ENCODE measurements around the gene CORO2B.

Gene CORO2B

GRCh38 chr15:68684476-68684875, 105.7 kb downstream of the CORO2B start:
- no peak for TF ChIP-seq YY1 (IDR thresholded peaks at IDR 0.05; ENCODE audit: insufficient read depth, insufficient read length)
- no peak for TF ChIP-seq SUZ12 (IDR thresholded peaks at IDR 0.05; ENCODE audit: extremely low read depth, insufficient read depth, insufficient read length)
- no peak for TF ChIP-seq ZNF274 (IDR thresholded peaks at IDR 0.05; ENCODE audit: low read depth, low read length)

GRCh38 chr15:68687136-68687735, 108.4 kb downstream of the CORO2B start:
- TF ChIP-seq YY1 (IDR thresholded peaks at IDR 0.05; ENCODE audit: insufficient read depth, insufficient read length) = no peak
- TF ChIP-seq SUZ12 (IDR thresholded peaks at IDR 0.05; ENCODE audit: extremely low read depth, insufficient read depth, insufficient read length) = no peak
- no peak for TF ChIP-seq ZNF274 (IDR thresholded peaks at IDR 0.05; ENCODE audit: low read depth, low read length)
- no peak overlapping the region for H3K9ac ChIP-seq (ENCODE audit: insufficient read length, low read depth)
- H3K27me3 ChIP-seq (ENCODE audit: insufficient read depth, insufficient read length) = no peaks in the 10 kb centered on the region
- peaks cover 3% of the 10 kb centered on the region for H3K4me1 ChIP-seq (ENCODE audit: insufficient read depth, insufficient read length)
- DNase-seq (ENCODE audit: low read depth, low spot score) = no peak
- no peaks in the 10 kb centered on the region for H3K36me3 ChIP-seq (ENCODE audit: insufficient read depth, insufficient read length, low read length)
- no peak overlapping the region for H3K4me3 ChIP-seq (ENCODE audit: insufficient read length, low read depth)
- H3K9me3 ChIP-seq (ENCODE audit: insufficient read depth, low read length) = no peaks in the 10 kb centered on the region

More at GRCh38 chr15:68684476-68684875, 105.7 kb downstream of the CORO2B start:
- no peak overlapping the region for H3K4me3 ChIP-seq (ENCODE audit: insufficient read length, low read depth)
- H3K9me3 ChIP-seq (ENCODE audit: insufficient read depth, low read length) = no peaks in the 10 kb centered on the region
- DNase-seq (ENCODE audit: low read depth, low spot score) = no peak
- no peak overlapping the region for H3K9ac ChIP-seq (ENCODE audit: insufficient read length, low read depth)
- H3K4me1 ChIP-seq (ENCODE audit: insufficient read depth, insufficient read length) = peaks cover 2% of the 10 kb centered on the region
- H3K27me3 ChIP-seq (ENCODE audit: insufficient read depth, insufficient read length) = no peaks in the 10 kb centered on the region
- H3K36me3 ChIP-seq (ENCODE audit: insufficient read depth, insufficient read length, low read length) = no peaks in the 10 kb centered on the region

DNA sequence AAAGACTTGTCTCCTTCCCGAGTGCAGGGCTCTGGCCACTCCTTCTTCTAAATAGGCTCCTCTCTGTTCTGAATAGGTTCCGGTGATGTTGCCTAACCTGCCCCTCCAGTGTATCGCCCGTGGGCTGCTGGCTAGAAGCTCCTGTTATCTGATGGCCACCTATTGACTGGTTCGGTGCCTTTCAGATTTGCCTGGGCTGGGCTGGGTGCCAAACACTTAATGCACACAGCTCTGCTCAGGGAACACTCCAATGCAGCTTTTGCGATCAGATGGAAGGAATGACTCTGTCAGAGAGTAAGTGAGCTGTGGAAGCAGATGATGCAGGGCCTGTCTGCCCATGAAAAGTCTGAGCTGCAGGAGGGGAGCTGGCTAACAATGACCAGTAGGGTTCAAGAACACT, 112.9 kb downstream of the CORO2B start:
- H3K4me3 ChIP-seq (ENCODE audit: insufficient read length, low read depth) = no peak overlapping the region
- peaks cover 13% of the 10 kb centered on the region for H3K4me1 ChIP-seq (ENCODE audit: insufficient read depth, insufficient read length)
- H3K9ac ChIP-seq (ENCODE audit: insufficient read length, low read depth) = no peak overlapping the region
- no peaks in the 10 kb centered on the region for H3K36me3 ChIP-seq (ENCODE audit: insufficient read depth, insufficient read length, low read length)
- H3K9me3 ChIP-seq (ENCODE audit: insufficient read depth, low read length) = no peaks in the 10 kb centered on the region
- TF ChIP-seq YY1 (IDR thresholded peaks at IDR 0.05; ENCODE audit: insufficient read depth, insufficient read length) = no peak
- TF ChIP-seq SUZ12 (IDR thresholded peaks at IDR 0.05; ENCODE audit: extremely low read depth, insufficient read depth, insufficient read length) = no peak
- TF ChIP-seq ZNF274 (IDR thresholded peaks at IDR 0.05; ENCODE audit: low read depth, low read length) = no peak
- no peak for DNase-seq (ENCODE audit: low read depth, low spot score)
- H3K27me3 ChIP-seq (ENCODE audit: insufficient read depth, insufficient read length) = no peaks in the 10 kb centered on the region

- Histone ChIP-seq H3K9me3 (ENCODE audit: insufficient read depth, low read length) (no peaks in the 10 kb centered on the region), H3K27me3 (ENCODE audit: insufficient read depth, insufficient read length) (no peaks in the 10 kb centered on the region), H3K9ac (ENCODE audit: insufficient read length, low read depth) (no peak overlapping the region), H3K36me3 (ENCODE audit: insufficient read depth, insufficient read length, low read length) (no peaks in the 10 kb centered on the region), H3K4me3 (ENCODE audit: insufficient read length, low read depth) (no peak overlapping the region), H3K4me1 (ENCODE audit: insufficient read depth, insufficient read length) (peaks cover 13% of the 10 kb centered on the region)
- DNase-seq (ENCODE audit: low read depth, low spot score) = no peak
- TF ChIP-seq ZNF274 (IDR thresholded peaks at IDR 0.05; ENCODE audit: low read depth, low read length) = no peak
- no peak for TF ChIP-seq YY1 (IDR thresholded peaks at IDR 0.05; ENCODE audit: insufficient read depth, insufficient read length)
- no peak for TF ChIP-seq SUZ12 (IDR thresholded peaks at IDR 0.05; ENCODE audit: extremely low read depth, insufficient read depth, insufficient read length)
Observed at GRCh38 chr15:68693071-68693470, 114.3 kb downstream of the CORO2B start.

GRCh38 chr15:68694111-68694510, 115.3 kb downstream of the CORO2B start:
- Histone ChIP-seq H3K4me1 (ENCODE audit: insufficient read depth, insufficient read length) (peaks cover 14% of the 10 kb centered on the region), H3K4me3 (ENCODE audit: insufficient read length, low read depth) (no peak overlapping the region), H3K9ac (ENCODE audit: insufficient read length, low read depth) (no peak overlapping the region), H3K9me3 (ENCODE audit: insufficient read depth, low read length) (no peaks in the 10 kb centered on the region), H3K36me3 (ENCODE audit: insufficient read depth, insufficient read length, low read length) (no peaks in the 10 kb centered on the region), H3K27me3 (ENCODE audit: insufficient read depth, insufficient read length) (no peaks in the 10 kb centered on the region)
- no peak for DNase-seq (ENCODE audit: low read depth, low spot score)
- TF ChIP-seq ZNF274 (IDR thresholded peaks at IDR 0.05; ENCODE audit: low read depth, low read length) (no peak), YY1 (IDR thresholded peaks at IDR 0.05; ENCODE audit: insufficient read depth, insufficient read length) (no peak), SUZ12 (IDR thresholded peaks at IDR 0.05; ENCODE audit: extremely low read depth, insufficient read depth, insufficient read length) (no peak)

GRCh38 chr15:68695061-68695595, 116.3 kb downstream of the CORO2B start:
- no peaks in the 10 kb centered on the region for H3K9me3 ChIP-seq (ENCODE audit: insufficient read depth, low read length)
- no peak overlapping the region for H3K9ac ChIP-seq (ENCODE audit: insufficient read length, low read depth)
- peak; percentile 32 for DNase-seq (ENCODE audit: low read depth, low spot score)
- H3K36me3 ChIP-seq (ENCODE audit: insufficient read depth, insufficient read length, low read length) = no peaks in the 10 kb centered on the region
- H3K27me3 ChIP-seq (ENCODE audit: insufficient read depth, insufficient read length) = no peaks in the 10 kb centered on the region
- no peak for TF ChIP-seq ZNF274 (IDR thresholded peaks at IDR 0.05; ENCODE audit: low read depth, low read length)
- no peak for TF ChIP-seq YY1 (IDR thresholded peaks at IDR 0.05; ENCODE audit: insufficient read depth, insufficient read length)
- TF ChIP-seq SUZ12 (IDR thresholded peaks at IDR 0.05; ENCODE audit: extremely low read depth, insufficient read depth, insufficient read length) = no peak
- H3K4me1 ChIP-seq (ENCODE audit: insufficient read depth, insufficient read length) = peaks cover 24% of the 10 kb centered on the region
- no peak overlapping the region for H3K4me3 ChIP-seq (ENCODE audit: insufficient read length, low read depth)

DNA sequence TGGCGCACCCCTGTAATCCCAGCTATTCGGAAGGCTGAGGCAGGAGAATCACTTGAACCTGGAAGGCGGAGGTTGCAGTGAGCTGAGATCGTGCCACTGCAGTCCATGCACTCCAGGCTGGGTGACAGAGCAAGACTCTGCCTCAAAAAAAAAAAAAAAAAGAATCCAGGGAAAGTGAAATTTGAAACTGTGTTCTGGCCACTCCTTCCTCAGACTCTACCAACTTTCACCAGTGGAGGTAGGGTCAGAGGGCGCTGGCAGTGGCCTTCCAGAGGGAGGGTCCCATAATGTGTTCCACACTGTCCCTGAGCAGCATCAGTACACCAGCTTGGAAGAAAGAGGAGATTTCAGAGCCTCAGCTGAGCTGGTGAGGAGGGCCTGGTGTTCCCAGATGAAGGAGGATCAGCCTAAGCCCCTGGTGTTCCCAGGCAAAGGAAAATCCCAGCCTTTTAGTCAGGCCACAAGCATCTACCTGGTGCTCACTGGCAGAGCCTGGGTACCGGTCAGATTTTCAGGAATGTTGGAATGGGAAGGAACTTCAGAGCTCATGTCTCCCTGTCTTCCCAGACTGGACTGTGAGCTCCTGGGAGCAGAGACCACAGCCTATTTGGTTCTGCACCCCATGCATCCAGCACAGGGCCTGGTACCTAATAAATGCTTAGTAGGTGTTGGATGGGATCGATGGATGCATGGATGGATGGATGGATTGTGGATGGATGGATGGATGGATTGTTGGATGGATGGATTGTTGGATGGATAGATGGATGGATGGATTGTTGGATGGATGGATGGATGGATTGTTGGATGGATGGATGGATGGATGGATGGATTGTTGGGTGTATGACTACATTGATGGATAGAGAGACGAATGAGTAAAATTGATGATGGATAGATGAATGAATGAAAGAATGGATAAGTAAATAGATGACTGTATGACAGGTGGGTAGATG, 117.9 kb downstream of the CORO2B start:
- H3K36me3 ChIP-seq (ENCODE audit: insufficient read depth, insufficient read length, low read length) = no peaks in the 10 kb centered on the region
- H3K27me3 ChIP-seq (ENCODE audit: insufficient read depth, insufficient read length) = no peaks in the 10 kb centered on the region
- H3K9me3 ChIP-seq (ENCODE audit: insufficient read depth, low read length) = no peaks in the 10 kb centered on the region
- no peak overlapping the region for H3K9ac ChIP-seq (ENCODE audit: insufficient read length, low read depth)
- peaks cover 23% of the 10 kb centered on the region for H3K4me1 ChIP-seq (ENCODE audit: insufficient read depth, insufficient read length)
- H3K4me3 ChIP-seq (ENCODE audit: insufficient read length, low read depth) = no peak overlapping the region
- no peak for DNase-seq (ENCODE audit: low read depth, low spot score)
- TF ChIP-seq ZNF274 (IDR thresholded peaks at IDR 0.05; ENCODE audit: low read depth, low read length) = no peak

Data from NT2/D1 (cell line).